Bone marrow (tissue), 2 donors: Measurements from ENCODE around the gene POU3F3.
A peak's percentile ranks its signal among the peaks of the same experiment; 100 is the strongest.

ENCODE experiments used
- DNase-seq, 2 donors: peaks; one replicate each; lab custom pipeline; 2025; lab: John Stamatoyannopoulos, UW

Gene POU3F3

DNA sequence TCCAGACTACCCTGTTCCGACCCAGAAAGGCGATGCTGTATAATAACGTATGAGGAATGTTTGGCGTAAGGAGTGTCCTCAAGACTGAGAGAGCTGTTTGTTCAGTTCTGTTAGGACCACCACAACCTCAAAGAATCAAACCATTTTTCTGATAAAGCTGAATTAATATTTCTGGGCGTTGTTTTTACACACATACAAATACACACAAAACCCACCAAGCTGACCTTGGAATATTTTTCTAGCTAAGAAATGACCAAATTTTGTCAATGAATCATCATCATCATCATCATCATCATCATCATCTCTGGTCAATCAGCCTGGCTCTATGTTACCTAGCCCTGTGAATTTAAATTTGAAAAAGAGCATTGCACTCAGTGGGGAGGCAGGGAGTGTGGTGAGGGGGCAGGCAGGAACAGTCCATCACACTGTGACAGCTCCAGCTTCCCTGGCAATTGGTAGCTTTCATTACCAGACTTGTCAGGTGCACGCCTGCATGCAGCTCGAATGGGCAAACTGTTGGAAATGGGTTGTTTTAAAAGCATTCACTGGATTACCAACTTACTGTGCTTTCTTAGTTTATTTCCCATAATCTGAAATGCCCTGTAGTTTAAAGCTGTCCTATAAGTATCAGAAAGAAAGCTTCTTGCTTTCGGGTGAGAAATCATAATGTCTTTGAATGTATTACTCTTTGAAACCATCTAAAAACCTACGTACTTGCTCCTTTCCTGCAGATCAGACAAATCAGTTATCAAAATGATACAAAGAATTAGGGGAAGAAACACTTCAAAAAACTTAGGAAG, 6.9 kb upstream of the POU3F3 start:
- no peak for DNase-seq

DNA sequence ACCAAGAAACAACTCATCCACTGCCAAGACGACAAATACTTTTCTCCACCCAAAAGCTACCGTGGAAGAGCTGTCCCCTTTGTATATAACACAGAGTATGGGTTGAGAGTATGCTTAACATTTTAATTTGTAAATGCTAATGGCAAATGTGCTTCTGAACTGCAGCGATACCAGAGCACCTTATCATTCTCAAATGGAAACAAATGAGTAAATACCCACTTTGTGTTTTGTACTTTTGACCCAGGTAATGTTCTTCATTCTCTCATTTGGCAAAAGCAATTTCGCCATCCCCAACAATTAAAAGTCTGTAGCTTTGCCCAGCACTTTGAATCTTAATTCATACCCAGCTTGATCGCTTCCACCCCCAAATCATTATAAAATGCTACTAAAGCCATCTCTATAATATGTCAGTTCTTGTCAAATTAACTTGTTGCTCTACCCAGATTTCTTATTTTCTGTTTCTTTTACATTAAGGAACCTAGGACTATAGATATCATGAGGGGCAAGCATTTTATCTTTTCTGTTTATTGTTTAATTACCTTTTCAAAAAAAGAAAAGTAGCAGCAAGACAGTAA, 6.2 kb upstream of the POU3F3 start:
- DNase-seq: no peak

- no peak for DNase-seq
These were observed 5.4 kb upstream of the POU3F3 start for GRCh38 chr2:104848526-104848925.

DNA sequence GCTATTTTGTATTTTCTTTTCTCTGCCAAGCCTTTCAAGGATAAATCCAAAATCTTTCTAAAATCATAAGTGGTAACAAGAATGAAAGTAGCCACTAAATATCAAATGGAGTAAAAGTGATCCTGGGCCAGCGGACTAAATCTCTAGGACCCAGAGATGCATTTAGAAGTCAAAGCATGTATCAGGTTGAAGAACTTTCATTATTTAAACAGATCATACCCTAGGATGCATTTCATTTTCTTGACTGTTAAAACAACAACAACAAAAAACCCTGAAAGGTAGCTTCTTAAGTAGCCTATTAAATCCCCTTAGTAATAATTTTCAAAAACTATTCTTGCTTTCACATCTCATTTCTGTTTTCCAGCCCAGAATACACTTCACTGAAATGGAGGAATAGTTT, 4.8 kb upstream of the POU3F3 start:
- DNase-seq: no peak

- DNase-seq: peak in 1 of 2 donors; percentile 54
These were observed 4.2 kb upstream of the POU3F3 start for GRCh38 chr2:104849618-104850141.

DNA sequence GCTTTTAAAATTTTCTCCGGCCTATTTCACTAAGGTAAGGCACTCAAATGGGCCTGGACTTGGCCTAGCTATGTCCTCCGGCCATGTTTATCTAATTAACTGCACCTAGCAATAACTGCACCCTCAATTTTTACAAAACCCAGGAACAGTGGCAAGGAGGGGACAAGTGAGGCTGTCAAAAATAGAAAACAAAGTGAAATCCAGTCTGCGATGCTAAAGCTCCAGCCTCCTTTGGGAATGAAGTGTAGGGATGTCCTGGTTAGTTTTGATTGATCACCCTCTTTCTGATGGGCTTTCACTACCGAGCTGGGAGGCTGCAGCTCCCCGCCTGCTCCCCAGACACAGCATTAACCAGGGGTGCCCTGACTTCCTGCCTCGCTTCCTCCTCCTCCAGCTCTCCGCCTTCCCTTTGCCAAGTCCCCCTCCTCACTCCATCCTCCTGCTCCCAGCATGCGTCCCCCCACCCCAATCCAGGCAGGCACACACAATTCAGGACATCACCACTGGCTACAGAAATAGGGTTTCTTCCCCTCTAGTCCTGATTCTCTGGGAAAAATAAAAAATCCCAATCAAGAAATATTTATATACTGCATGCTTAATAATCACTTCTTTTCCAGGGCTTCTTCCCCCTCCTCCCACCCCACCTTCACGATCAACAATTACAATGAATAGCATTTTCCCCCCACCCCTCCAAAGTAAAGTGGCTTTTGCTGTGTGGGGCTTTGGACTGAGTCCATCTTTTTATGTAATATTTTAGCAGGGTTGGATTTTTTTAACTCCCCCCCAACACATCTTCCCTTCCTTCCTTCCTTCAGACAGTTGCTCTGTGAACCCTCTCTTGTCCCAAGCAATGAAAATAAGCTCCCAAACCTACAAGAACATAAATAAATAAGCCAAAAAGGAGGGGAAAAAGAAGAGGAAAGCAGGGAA, 3.3 kb upstream of the POU3F3 start:
- DNase-seq: no peak

GRCh38 chr2:104851291-104852089, 2.4 kb upstream of the POU3F3 start:
- no peak for DNase-seq

DNA sequence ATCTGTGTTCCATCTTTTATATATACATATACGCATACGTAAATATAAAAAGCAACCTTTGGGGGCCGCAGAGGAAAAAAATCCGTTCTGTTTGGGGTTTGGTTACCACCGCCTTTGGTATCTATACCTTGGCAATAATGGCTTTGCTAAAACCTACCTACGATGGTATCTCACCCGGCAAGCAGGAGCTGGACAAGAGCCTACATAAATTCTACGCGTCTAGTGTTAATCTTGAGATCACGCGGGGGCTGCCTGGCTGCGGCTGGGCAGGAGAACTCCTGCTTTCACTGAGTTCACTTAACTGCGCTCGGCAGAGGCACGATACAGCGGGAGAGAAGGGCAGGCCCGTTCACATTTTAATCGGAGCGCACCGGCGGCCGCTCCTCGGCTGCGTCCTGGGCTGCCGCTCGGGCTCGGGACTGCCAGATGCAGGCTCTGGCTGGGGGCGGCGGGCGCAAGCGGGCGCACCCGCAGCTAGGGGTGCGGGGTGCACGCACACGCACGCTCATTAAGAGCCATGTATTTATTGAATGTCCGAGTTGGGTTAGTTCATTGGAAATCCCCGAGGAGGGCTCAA, 1.7 kb upstream of the POU3F3 start:
- DNase-seq: no peak

- no peak for DNase-seq
These were observed 744 bp downstream of the POU3F3 start for GRCh38 chr2:104854498-104855220.

DNA sequence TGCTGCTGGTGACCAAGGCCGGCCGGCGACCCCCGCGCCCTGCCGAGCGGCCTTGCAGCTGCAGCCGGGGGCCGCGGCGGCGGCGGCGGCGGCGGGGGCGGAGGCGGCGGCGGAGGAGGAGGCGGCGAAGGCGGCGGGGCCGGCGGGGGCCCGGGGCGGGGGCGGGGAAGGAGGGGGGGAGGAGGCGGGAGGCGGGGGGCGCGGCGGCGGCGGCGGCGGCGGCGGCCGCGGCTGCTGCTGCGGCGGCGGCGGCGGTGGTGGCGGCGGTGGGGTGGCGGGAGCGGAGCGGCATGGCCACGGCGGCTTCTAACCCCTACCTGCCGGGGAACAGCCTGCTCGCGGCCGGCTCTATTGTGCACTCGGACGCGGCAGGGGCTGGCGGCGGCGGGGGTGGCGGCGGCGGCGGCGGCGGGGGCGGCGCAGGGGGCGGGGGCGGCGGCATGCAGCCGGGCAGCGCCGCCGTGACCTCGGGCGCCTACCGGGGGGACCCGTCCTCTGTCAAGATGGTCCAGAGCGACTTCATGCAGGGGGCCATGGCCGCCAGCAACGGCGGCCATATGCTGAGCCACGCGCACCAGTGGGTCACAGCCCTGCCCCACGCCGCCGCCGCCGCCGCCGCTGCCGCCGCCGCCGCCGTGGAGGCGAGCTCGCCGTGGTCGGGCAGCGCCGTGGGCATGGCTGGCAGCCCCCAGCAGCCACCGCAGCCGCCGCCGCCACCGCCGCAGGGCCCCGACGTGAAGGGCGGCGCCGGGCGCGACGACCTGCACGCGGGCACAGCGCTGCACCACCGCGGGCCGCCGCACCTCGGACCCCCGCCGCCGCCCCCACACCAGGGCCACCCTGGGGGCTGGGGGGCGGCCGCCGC, 1.5 kb downstream of the POU3F3 start:
- no peak for DNase-seq

DNA sequence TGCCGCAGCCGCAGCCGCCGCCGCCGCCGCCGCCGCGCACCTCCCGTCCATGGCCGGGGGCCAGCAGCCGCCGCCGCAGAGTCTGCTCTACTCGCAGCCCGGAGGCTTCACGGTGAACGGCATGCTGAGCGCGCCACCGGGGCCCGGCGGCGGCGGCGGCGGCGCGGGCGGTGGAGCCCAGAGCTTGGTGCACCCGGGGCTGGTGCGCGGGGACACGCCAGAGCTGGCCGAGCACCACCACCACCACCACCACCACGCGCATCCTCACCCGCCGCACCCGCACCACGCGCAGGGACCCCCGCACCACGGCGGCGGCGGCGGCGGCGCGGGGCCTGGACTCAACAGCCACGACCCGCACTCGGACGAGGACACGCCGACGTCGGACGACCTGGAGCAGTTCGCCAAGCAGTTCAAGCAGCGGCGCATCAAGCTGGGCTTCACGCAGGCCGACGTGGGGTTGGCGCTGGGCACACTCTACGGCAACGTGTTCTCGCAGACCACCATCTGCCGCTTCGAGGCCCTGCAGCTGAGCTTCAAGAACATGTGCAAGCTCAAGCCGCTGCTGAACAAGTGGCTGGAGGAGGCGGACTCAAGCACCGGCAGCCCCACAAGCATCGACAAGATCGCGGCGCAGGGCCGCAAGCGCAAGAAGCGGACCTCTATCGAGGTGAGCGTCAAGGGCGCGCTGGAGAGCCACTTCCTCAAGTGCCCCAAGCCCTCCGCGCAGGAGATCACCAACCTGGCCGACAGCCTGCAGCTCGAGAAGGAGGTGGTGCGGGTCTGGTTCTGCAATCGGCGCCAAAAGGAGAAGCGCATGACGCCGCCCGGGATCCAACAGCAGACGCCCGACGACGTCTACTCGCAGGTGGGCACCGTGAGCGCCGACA, 2.4 kb downstream of the POU3F3 start:
- DNase-seq: no peak

DNA sequence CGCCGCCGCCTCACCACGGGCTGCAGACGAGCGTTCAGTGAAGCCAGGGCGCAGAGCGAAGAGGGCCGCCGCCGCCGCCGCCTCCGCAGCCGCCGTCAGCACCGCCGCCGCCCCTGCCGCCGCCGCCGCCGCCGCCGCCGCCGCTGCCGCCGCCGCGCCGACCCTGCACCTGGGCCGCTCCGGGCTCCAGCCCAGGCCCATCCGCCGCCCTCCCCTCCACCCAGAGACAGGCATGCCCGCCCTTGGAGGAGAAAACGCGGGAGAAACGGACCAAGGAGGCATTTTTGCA, 3.0 kb downstream of the POU3F3 start:
- DNase-seq: no peak

- DNase-seq: no peak
These were observed 3.5 kb downstream of the POU3F3 start for GRCh38 chr2:104857262-104858005.

DNA sequence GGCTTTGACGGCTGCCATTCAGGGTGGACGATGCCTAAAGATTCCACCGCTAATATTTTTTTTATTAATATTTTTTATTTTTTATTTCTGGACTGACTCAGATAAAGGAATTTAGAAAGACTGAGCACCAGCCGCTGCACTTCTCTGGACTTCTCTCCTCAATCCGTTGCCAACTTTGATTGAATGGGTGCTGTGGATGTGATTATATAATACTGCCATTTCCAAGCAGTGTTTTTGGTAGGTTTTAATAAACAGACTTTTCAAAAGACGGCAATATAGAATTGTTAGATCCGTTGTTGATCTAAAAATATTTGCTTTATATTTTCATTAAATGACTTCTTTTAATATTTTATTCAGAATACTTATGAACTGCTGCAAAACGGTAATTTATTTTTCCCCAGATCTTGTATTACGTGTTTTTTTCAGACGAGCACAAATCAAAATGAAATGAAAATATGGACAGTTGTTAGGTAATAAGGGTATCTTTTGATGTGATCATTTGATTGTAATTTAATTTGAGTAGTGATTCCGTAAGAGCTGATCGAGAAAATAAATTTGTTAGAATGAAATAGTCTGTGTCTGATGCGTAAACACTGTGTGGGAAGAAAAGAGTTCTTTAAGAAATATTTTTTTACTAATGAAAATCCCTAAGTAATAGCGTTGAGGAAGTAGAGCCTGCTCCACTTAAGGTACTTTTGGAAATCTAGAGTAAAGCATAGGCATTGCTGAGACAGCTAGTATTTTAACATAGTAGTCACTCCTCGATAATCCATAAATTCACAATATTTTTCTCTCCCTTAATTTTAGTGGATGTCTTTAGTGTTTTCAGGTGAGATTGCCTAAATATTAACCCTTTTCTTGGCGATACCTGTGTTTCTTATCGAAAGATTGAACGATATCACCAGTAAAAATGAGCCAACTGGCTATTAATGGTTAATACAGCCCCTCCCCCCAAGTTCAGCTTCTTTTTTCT, 4.4 kb downstream of the POU3F3 start:
- DNase-seq: no peak

- no peak for DNase-seq
These were observed 5.4 kb downstream of the POU3F3 start for GRCh38 chr2:104859291-104859765.

GRCh38 chr2:104859766-104860450, 6.0 kb downstream of the POU3F3 start:
- DNase-seq: no peak
